Activated naive CD4-positive, alpha-beta T cell treated with anti-CD3 and anti-CD28 coated beads, Interleukin-2, amount 50 U/mL, for 24 hours (primary cell): ENCODE results near the gene PTGES2.
"Not testable (repeated sequence)": the region's sequence is repeated elsewhere in the genome, so short reads cannot be mapped to it uniquely, and the experiment has no call there.

Experiments used
- H3K27ac Mint-ChIP-seq: one replicate; pipeline ENCODE4 v1.8.0; 2021; ENCODE audit warnings: mild to moderate bottlenecking, mixed read lengths
- H3K27me3 Mint-ChIP-seq: one replicate; pipeline ENCODE4 v1.8.0; 2021; ENCODE audit warnings: mixed read lengths
- H3K36me3 Mint-ChIP-seq: one replicate; pipeline ENCODE4 v1.8.0; 2021; ENCODE audit warnings: mixed read lengths
- H3K4me1 Mint-ChIP-seq: one replicate; pipeline ENCODE4 v1.8.0; 2021; ENCODE audit warnings: mixed read lengths
- H3K4me3 Mint-ChIP-seq: one replicate; pipeline ENCODE4 v1.8.0; 2021; ENCODE audit warnings: mild to moderate bottlenecking, mixed read lengths
- H3K9me3 Mint-ChIP-seq: one replicate; pipeline ENCODE4 v1.8.0; 2021; ENCODE audit warnings: mixed read lengths

Gene PTGES2

DNA sequence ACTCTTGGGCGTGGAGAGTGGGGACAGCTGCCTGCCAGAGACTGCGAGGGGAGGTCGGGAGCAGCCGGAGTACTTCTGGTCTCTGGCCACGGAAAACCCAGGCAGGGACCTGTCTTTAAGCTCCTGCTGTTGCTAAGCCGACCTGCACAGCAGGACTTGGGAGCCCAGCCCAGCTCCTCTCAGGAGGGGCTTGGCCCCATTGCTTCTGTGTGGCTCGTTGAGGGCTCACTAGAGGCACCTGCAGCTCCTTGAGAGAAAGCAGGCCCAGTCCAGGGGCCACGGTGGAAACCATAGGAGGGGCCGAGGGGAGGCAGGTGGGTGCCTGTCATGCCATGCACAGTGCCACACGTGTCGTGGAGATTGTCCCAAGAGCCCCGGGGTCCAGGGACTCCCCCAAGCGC lies 18.4 kb upstream of the PTGES2 start:
- Mint-ChIP-seq H3K4me3 (no peak overlapping the region), H3K9me3 (no peaks in the 10 kb centered on the region), H3K27me3 (no peaks in the 10 kb centered on the region), H3K4me1 (peaks cover 15% of the 10 kb centered on the region), H3K36me3 (no peaks in the 10 kb centered on the region), H3K27ac (no peak overlapping the region)

DNA sequence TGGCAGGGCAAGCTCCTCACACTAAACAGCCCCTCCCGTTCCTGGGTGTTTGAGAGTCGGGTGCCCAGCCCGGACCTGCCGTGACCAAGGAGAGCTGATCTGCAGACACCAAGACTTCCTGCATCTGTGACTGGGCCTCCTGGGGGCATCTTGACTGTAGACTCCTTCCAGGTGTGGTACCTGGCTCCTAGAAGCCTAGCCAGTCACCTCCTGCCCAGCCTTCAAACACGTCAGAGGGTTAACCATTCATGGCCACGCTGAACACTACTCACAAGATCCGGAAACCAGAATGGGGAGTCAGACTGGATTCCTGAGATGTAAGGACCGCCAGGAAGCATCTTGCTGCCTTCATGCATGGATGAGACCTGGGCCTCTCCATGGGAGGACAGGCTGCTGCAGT lies 18.0 kb upstream of the PTGES2 start:
- no peak overlapping the region for H3K27ac Mint-ChIP-seq
- H3K36me3 Mint-ChIP-seq = no peaks in the 10 kb centered on the region
- peaks cover 15% of the 10 kb centered on the region for H3K4me1 Mint-ChIP-seq
- H3K9me3 Mint-ChIP-seq = no peaks in the 10 kb centered on the region
- H3K27me3 Mint-ChIP-seq = no peaks in the 10 kb centered on the region
- H3K4me3 Mint-ChIP-seq = no peak overlapping the region

DNA sequence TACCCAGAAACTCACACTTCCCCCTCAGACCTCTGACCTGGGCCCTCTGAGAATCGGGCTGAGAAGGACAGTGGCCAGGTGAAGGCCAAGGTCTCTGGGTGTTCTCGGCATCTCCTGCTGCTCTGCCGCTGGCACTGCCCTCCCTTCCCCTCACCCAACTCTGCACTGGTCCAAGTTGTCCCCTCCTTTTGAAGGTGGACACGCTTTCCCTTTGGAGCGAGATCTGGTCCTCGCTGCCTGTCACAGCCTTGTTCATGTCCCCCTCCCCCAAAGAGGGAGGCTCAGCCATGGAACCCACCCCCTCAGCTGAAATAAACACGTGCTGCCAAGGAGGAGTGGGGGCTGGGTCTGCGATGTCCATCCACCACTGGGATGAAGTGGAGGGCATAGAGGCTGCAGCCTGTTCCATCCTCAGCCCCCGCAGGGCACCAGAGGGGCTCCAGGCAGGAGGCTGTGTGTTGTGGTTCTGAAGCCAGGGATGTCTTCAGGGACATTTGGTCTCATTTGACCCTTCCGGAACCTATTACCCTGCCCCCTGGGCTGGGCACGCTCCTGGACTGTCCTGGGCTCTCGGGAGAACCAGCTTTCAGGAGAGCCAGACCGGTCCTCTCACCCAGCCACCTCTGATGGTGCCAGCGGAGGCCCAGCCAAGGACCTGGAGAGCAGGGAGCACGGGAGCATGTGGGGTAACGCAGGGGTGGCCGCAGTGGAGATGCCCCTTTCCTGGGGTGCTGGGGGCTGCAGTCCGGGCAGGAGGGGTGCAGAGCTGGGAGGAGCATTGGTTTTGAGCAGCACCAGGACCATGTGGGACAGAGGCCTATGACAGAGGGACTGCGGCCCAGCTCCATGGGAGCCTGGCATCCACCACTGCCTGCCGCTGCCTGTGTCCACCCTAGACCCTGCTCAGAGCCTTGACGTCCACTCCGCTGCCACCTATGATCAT lies 17.0 kb upstream of the PTGES2 start:
- Mint-ChIP-seq H3K9me3 (no peaks in the 10 kb centered on the region), H3K4me1 (peaks cover 15% of the 10 kb centered on the region), H3K27ac (no peak overlapping the region), H3K27me3 (no peaks in the 10 kb centered on the region), H3K36me3 (no peaks in the 10 kb centered on the region), H3K4me3 (no peak overlapping the region)

DNA sequence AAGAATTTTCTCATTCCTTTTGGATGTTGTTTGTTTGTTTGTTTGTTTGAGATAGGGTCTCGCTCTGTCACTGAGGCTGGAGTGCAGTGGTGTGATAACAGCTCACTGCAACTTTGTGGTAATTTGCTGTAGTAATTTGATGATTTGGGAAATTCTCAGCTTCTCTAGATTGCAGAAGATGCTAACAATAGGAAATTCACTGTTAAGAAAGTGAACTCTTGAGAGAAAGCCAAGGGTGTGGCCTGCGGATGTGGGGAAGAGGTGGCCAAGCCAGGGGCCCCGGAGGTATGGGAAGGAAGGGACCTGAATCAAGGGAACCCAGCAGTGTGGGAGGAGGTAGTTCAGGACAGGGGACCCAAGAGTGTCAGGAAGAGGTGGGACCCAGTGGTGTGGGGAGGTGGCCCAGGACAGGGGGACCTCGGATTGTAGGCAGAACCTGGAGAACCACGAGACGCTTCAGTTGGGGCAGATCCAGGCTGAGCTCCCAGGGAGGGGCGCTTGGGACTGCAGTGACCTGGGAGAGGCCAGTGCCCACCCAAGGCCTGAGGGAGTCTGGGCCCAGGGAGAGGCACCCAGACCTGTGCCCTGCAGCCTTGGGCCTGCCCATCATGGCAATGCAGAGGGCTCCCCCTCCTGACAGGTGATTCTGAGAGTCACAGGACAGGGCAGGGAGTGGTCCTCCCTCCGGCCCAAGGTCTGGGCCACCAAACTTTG lies 16.2 kb upstream of the PTGES2 start:
- Mint-ChIP-seq H3K4me1 (peaks cover 15% of the 10 kb centered on the region), H3K4me3 (no peak overlapping the region), H3K27me3 (no peaks in the 10 kb centered on the region), H3K9me3 (no peaks in the 10 kb centered on the region), H3K27ac (no peak overlapping the region), H3K36me3 (no peaks in the 10 kb centered on the region)

DNA sequence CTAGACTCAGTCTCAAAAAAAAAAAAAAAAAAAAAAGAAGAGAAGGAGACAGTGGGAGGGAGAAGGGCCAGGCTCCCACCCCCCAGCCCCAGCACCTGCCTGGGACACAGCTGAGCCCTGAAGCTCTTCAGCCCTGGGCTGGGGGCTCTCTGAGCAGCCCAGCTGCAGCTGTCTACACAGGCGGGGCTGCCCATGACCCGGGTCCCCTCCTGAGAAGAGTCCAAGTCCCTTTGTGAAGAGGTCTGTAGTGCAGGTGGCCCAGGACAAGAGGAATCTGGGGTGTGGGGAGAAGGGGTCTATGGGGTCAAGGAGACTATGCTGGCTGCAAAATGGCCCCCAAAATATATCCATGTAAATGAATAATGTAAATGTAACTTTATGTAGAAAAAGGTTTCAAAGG lies 15.1 kb upstream of the PTGES2 start:
- Mint-ChIP-seq H3K4me3 (no peak overlapping the region), H3K9me3 (no peaks in the 10 kb centered on the region), H3K27me3 (no peaks in the 10 kb centered on the region), H3K36me3 (no peaks in the 10 kb centered on the region), H3K4me1 (peaks cover 15% of the 10 kb centered on the region), H3K27ac (no peak overlapping the region)

DNA sequence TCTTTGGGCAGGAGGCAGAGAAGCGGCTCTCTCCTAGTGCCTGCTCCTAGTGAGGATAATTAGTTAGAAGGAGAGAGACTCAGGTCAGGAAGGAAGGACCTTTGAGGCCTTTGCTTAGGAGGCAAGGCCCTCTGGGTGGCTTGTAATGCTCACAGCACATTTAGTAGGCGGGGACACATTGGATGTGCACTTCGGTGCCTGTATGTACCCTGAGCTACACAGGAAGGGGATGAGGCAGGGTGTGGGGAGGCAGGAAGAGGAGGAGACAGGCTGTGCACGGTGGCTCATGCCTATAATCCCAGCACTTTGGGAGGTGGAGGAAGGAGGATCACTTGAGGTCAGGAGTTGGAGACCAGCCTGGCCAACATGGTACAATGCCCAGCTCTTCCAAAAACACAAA lies 14.5 kb upstream of the PTGES2 start:
- no peaks in the 10 kb centered on the region for H3K27me3 Mint-ChIP-seq
- no peaks in the 10 kb centered on the region for H3K36me3 Mint-ChIP-seq
- no peak overlapping the region for H3K4me3 Mint-ChIP-seq
- H3K27ac Mint-ChIP-seq = no peak overlapping the region
- H3K4me1 Mint-ChIP-seq = peaks cover 15% of the 10 kb centered on the region
- no peaks in the 10 kb centered on the region for H3K9me3 Mint-ChIP-seq

DNA sequence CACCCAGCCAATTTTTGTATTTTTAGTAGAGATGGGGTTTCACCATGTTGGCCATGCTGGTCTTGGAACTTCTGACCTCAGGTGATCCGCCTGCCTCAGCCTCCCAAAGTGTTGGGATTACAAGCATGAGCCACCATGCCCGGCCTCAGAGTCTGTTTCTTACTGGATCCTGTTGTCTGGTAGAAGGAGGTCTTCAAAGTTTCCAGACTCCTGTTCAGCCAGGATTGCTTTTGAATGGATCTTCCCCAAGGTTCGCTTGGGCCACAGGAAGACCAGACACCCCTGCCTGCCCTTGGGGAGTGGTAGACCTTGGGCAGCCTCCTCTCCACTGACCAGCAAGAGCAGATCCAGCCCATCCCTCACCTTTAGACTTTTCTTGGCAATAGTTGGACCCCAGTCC lies 14.1 kb upstream of the PTGES2 start:
- H3K4me1 Mint-ChIP-seq = peaks cover 15% of the 10 kb centered on the region
- H3K27me3 Mint-ChIP-seq = no peaks in the 10 kb centered on the region
- no peaks in the 10 kb centered on the region for H3K36me3 Mint-ChIP-seq
- H3K27ac Mint-ChIP-seq = no peak overlapping the region
- no peaks in the 10 kb centered on the region for H3K9me3 Mint-ChIP-seq
- H3K4me3 Mint-ChIP-seq = no peak overlapping the region

DNA sequence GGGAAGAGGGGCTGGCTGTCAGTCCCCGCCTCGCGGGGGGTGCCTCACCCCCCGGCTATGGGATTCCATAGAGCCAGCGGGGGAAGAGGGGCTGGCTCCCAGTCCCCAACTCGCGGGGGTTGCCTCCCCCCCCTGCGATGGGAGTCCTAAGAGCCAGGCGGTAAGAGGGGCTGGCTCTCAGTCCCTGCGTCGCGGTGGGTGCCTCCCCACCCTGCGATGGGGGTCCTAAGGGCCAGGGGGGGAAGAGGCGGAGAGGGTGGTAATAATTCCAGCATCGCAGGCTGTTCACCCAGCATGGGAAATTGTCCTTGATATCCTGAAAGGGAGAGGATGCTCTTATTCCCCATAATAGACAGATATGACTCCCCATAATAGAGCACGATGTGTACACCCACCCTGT lies 12.1 kb upstream of the PTGES2 start:
- Mint-ChIP-seq H3K27me3 (no peaks in the 10 kb centered on the region), H3K27ac (no peak overlapping the region), H3K9me3 (no peaks in the 10 kb centered on the region), H3K4me3 (no peak overlapping the region), H3K4me1 (peaks cover 18% of the 10 kb centered on the region), H3K36me3 (no peaks in the 10 kb centered on the region)

DNA sequence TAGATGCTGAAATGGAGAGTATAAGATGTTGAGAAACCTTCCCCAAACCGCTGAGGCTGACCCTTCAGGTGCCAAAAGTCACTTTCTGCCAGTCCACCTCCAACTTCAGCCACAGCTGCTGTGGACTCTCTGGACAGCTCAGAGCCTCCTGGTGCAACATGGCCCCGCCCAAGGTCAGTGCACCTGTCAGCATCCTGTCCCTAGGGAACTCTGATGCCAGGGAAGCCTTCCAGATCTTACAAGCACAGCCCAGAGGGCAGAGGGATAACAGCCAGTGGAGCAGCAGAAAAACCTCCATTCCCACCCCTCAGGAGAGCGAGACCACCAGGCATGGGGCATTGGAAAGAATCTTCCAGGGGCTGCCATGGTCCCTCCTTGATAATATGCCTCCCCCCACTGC lies 10.5 kb upstream of the PTGES2 start:
- Mint-ChIP-seq H3K36me3 (no peaks in the 10 kb centered on the region), H3K27me3 (peaks cover 1% of the 10 kb centered on the region), H3K4me1 (peaks cover 14% of the 10 kb centered on the region), H3K4me3 (no peak overlapping the region), H3K9me3 (no peaks in the 10 kb centered on the region), H3K27ac (no peak overlapping the region)

DNA sequence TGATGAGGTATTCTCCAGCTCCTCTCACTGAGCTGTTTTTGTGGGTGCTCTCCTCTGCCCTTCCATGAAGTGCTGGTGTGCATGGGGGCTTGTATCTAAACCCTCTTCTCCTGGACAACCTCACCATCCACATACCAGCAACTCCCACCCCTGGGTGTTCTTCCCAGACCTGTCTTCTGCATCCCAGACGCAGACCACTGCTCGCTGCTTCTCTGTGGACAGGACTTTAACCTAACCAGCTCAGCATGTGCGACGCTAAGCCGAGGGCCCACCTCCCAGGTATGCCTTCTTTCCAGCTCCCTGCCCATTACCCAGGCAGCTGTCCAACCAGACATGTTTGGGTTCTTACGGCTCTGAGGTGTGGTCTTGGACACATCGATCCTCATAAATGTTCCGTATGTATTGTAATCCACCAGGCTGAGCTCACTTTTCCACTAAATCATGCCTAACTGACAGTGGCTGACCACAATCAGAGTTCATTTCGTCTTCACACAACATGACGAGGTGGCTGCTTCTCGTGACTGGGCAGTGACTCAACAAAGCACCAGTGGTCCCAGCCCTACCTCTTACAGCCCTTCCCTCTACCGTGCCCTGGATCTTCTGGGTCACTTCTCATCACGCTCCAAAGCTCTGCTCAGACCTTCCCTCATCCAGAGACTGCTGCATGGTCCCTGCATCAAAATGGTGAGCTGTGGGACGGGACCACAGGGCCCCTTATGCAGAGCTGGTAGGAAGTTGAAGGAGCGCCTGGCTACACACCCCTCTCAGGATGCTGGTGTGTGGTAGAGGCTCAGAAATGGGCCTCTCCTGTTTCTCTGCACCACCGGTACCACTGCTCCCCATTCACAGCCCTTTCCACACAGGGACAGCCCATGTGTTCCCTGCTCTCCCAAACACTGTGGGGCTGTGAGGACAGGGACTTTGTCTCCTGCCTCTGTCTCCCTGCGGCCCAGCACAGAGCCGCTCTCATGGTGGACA lies 9.6 kb upstream of the PTGES2 start:
- Mint-ChIP-seq H3K9me3 (no peaks in the 10 kb centered on the region), H3K4me3 (no peak overlapping the region), H3K27ac (no peak overlapping the region), H3K36me3 (no peaks in the 10 kb centered on the region), H3K4me1 (peaks cover 8% of the 10 kb centered on the region), H3K27me3 (peaks cover 1% of the 10 kb centered on the region)

DNA sequence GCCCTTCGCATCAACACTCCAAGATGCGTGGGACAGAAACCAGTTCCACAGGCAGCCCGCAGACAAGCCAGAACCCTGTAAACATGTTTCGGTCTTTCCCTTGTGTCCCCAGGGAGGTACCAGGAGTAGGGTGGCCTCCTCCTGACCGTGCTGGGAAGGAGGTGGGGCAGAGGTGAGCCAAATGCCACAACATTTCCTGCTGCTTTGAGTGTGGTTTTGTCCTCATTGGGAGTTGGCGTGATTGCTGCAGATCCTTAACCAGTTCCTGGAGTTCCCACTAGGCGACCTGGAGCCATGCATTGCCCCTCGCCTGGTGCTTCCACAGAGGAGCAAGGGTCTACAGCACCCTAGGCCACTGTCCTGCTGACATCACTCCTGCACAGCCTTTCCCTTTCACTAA lies 8.0 kb upstream of the PTGES2 start:
- H3K27ac Mint-ChIP-seq, H3K4me1 Mint-ChIP-seq, H3K4me3 Mint-ChIP-seq, H3K27me3 Mint-ChIP-seq, H3K9me3 Mint-ChIP-seq, H3K36me3 Mint-ChIP-seq: not testable (repeated sequence)

DNA sequence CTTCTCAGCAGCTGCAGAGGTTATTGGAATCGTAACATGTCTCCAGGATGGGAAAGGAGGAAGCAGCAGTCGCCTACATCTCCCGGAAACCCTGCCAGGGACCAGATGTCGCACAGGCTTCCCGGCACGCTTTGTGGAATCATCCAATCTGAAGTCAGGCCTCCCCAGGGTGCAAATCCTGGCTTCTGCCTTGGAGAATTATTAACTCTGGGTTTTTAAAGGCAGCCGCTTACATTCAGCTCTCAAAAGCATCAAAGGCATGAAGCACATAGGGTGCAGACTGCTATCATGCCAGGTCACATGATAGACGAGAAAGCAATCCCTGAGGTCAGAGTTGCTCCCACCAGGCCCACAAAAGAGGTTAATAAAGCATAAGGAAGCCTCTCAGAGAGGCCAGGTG lies 4.6 kb upstream of the PTGES2 start:
- H3K4me1 Mint-ChIP-seq = peaks cover 17% of the 10 kb centered on the region
- not testable (repeated sequence) for H3K9me3 Mint-ChIP-seq

DNA sequence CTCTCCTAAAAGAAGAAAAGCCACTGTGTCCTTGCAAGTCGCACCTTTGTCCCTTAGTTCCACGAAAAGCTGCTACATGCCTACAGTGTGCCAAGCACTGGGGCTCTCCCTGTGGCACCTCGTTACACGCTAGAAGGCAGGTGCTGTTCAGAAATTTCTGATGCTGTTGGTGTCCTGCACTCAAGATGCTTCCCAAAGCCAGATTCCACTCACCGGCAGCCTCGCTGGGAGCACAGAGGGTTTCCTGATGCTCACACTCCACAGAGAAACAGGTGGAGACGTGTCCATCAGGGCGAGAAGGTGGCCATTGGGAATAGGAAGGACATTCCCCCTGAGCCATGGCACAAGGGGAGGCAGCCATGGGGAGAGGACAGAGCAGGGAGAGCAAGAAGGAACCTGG lies 3.8 kb upstream of the PTGES2 start:
- H3K27ac Mint-ChIP-seq, H3K4me3 Mint-ChIP-seq, H3K9me3 Mint-ChIP-seq, H3K36me3 Mint-ChIP-seq, H3K27me3 Mint-ChIP-seq: not testable (repeated sequence)
- H3K4me1 Mint-ChIP-seq = peaks cover 18% of the 10 kb centered on the region

More for the DNA sequence above, 4.6 kb upstream of the PTGES2 start:
- H3K4me3 Mint-ChIP-seq, H3K27me3 Mint-ChIP-seq, H3K27ac Mint-ChIP-seq, H3K36me3 Mint-ChIP-seq: not testable (repeated sequence)

DNA sequence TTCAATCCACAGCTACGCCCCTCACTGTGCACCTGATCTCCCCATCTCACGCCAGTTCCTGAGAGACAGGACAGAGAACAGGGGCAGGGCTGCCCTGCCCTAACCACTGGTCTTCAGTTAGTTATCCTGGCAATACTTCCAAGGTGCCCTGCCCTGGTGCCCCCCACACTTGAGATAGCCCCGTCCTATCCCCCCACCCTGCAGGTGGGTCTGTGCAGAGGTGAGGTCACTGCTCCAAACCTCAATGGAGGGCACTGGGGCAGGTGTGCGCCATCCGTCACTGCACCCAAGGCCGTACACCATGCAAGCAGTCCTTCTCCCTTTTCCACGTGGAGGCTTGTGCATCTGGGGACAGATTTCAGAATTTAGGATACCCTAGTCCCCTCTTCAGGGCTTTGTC lies 3.1 kb upstream of the PTGES2 start:
- not testable (repeated sequence) for H3K9me3 Mint-ChIP-seq, H3K36me3 Mint-ChIP-seq, H3K27ac Mint-ChIP-seq, H3K27me3 Mint-ChIP-seq, H3K4me3 Mint-ChIP-seq
- H3K4me1 Mint-ChIP-seq = peaks cover 21% of the 10 kb centered on the region

DNA sequence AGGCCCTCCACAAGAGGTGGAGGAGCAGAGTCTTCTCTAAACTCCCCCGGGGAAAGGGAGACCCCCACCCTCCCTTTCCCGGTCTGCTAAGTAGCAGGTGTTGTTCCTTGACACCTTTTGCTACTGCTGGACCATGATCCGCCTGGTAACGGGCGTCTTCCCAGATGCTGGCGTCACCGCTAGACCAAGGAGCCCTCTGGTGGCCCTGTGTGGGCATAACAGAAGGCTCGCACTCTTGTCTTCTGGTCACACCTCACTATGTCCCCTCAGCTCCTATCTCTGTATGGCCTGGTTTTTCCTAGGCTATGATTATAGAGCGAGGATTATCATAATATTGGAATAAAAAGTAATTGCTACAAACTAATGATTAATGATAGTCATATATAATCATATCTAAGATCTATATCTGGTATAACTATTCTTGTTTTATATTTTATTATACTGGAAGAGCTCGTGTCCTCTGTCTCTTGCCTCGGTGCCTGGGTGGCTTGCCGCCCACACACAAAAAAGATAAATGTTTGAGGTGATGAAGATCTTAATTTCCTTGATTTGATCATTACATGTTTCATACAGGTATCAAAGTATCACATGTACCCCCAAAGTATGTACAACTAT lies 2.6 kb upstream of the PTGES2 start:
- H3K27me3 Mint-ChIP-seq, H3K36me3 Mint-ChIP-seq, H3K9me3 Mint-ChIP-seq: not testable (repeated sequence)
- peak overlapping the region; percentile 55 for H3K27ac Mint-ChIP-seq
- peaks cover 27% of the 10 kb centered on the region for H3K4me1 Mint-ChIP-seq
- peak overlapping the region; percentile 74 for H3K4me3 Mint-ChIP-seq
